Activated T-helper 1 cell treated with Interleukin-2 at 50 U/mL for 16 hours (primary cell): ENCODE data around the gene PWP2.
"Not testable (repeated sequence)": the region's sequence is repeated elsewhere in the genome, so short reads cannot be mapped to it uniquely, and the experiment has no call there.

Experiments used
- DNase-seq: peaks from one replicate; pipeline ENCODE4 v3.0.0-alpha.2; 2020; ENCODE audit warnings: low read depth

Gene PWP2

GRCh38 chr21:44163167-44163653 lies 56.0 kb downstream of the PWP2 start:
- not testable (repeated sequence) for DNase-seq

GRCh38 chr21:44165933-44166332 lies 58.7 kb downstream of the PWP2 start:
- DNase-seq, result not testable (repeated sequence)

DNA sequence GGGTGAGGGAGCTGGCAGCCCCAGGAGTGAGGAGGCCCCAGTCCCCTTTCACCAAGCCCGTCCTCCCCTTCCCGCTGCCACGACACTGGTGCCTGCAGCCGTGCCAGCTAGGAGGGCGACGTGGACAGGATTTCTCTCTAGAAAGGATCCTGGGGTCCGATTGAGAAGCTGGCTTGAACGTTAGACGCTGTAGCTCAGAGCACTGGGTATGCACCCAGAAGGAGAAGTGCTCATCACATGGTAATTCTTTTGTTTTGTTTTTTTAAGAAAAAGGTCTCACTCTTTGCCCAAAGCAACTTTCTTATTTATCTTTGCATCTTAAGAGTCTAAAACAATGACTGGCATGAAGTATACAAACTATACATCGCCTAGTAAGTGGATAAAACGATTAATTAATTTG lies 60.3 kb downstream of the PWP2 start:
- not testable (repeated sequence) for DNase-seq

DNA sequence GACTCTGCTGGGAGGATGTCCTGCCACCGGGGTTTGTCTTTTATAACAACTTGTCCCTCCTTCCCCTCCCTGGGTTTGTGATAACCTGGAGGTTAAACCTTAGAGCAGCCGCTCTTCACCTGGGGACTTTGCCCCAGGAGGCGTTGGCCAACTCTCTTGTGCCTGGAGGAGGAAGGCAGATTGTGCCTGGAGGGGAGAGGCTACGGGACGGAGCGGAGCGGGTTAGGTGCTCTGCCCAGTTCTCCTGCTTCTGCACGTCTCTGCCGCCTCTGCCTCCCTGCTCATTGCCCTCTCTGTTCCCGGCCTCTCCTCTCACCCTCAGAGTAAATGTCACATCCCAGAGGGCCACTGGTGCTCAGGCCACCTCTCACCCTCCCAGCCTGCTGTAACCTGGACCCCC lies 63.1 kb downstream of the PWP2 start:
- not testable (repeated sequence) for DNase-seq

- DNase-seq, result not testable (repeated sequence)
Measured at GRCh38 chr21:44170863-44171262, 63.7 kb downstream of the PWP2 start.

DNA sequence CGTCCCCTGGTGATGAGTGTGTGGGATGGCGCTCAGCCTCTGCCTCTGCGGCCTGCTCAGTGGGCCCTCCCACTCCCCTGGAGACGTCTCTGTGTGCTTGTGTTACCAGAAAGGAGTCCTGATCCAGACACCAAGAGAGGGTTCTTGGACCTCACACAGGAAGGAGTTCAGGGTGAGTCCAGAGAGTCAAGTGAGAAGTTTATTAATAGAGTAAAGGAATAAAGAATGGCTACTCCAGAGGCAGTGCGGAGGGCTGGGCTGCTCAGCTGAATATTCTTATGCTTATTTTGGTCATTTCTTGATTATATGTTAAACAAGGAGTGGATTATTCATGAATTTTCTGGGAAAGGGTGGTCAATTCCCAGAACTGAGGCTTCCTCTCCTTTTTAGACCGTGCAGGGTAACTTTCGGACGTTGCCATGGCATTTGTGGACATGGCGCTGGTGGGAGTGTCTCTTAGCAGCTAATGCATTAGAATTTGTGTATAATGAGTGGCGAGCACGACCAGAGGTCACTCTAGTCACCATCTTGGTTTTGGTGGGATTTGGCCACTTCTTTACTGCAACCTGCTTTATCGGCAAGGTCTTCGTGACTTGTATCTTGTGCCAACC lies 64.9 kb downstream of the PWP2 start:
- DNase-seq, result not testable (repeated sequence)

GRCh38 chr21:44172741-44173140 lies 65.5 kb downstream of the PWP2 start:
- not testable (repeated sequence) for DNase-seq

GRCh38 chr21:44175189-44175588 lies 68.0 kb downstream of the PWP2 start:
- not testable (repeated sequence) for DNase-seq

DNA sequence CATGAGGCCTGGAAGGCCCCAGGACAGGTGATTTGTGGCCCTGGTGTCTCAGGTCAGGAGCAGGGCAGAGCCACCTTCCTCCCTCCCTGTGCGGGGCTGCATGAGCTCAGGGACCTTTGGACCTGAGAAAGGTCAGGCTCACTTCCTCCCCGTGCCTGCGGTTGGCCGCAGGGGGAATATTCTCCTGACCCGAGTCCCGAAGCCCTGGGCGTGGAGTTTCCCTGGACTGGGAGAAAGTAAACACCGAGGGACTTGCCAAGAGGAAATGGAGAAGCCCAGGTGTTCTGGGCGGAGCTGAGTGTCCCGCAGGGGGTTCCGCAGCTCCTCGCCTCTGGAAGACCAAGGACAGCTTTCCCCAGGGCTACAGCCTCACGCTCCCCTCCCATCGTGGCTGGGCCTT lies 68.9 kb downstream of the PWP2 start:
- DNase-seq, result not testable (repeated sequence)
